NOMO-1 treated with DMSO at 0.1 percent for 48 hours (cell line): ENCODE data around the gene SCAMP3.

Experiments
- DNase-seq: peaks from one replicate; lab custom pipeline; 2025; ENCODE audit not compliant: unreplicated experiment; lab: John Stamatoyannopoulos, UW

The SCAMP3 gene

GRCh38 chr1:155285631-155286044, 23.5 kb upstream of the SCAMP3 start:
- no peak for DNase-seq

- no peak for DNase-seq
These were observed 22.9 kb upstream of the SCAMP3 start for GRCh38 chr1:155285063-155285462.

- DNase-seq = no peak
These were observed 22.3 kb upstream of the SCAMP3 start for GRCh38 chr1:155284476-155284875.

- no peak for DNase-seq
These were observed 20.4 kb upstream of the SCAMP3 start for GRCh38 chr1:155282488-155283091.

- DNase-seq = no peak
These were observed 17.1 kb upstream of the SCAMP3 start for GRCh38 chr1:155279268-155279667.

- DNase-seq = no peak
These were observed 16.6 kb upstream of the SCAMP3 start for GRCh38 chr1:155278689-155279160.

GRCh38 chr1:155277902-155278688, 15.9 kb upstream of the SCAMP3 start:
- DNase-seq = peak; percentile 24

GRCh38 chr1:155277070-155277901, 15.1 kb upstream of the SCAMP3 start, which contains the start of gene HCN3:
Gene HCN3 (plus strand): TSS chr1:155277463. CDS start chr1:155277591, 128 bp downstream.
- DNase-seq = peak; percentile 92

GRCh38 chr1:155273343-155274245, 11.4 kb upstream of the SCAMP3 start, which contains the start of gene CLK2:
Gene CLK2 (minus strand): TSS chr1:155273504. CDS start chr1:155270977, 2,527 bp downstream.
- peak; percentile 93 for DNase-seq

GRCh38 chr1:155272466-155273342, 10.5 kb upstream of the SCAMP3 start:
- DNase-seq = peak; percentile 53

GRCh38 chr1:155269381-155269780, 7.2 kb upstream of the SCAMP3 start:
- no peak for DNase-seq

- DNase-seq = no peak
These were observed 6.5 kb upstream of the SCAMP3 start for GRCh38 chr1:155268630-155269029.

- no peak for DNase-seq
These were observed 5.2 kb upstream of the SCAMP3 start for GRCh38 chr1:155267373-155267772.

GRCh38 chr1:155266553-155266952, 4.4 kb upstream of the SCAMP3 start:
- DNase-seq = no peak

GRCh38 chr1:155263067-155263466, 907 bp upstream of the SCAMP3 start:
- no peak for DNase-seq

- no peak for DNase-seq
These were observed 688 bp downstream of the SCAMP3 start for GRCh38 chr1:155261493-155261851.

- no peak for DNase-seq
These were observed 1.9 kb downstream of the SCAMP3 start for GRCh38 chr1:155260276-155260675.

GRCh38 chr1:155256058-155256852, 5.9 kb downstream of the SCAMP3 start:
- no peak for DNase-seq
